K562 (cell line): ENCODE measurements around the gene PRKCG. TPM values are rescaled to one million over a fixed set of nuclear protein-coding genes. Genes with fewer than 3 reads are reported as not detected.

Experiments used
- ATAC-seq: fragments of 200-7000 bp; cut with Tn5 transposase; 3 replicates; pipeline ENCODE4 v1.9.1; 2020; ENCODE audit warnings: moderate library complexity
- BruUV-seq: library from RNA; stranded (reverse); fragments of 400-500 nt; replicated peaks from 2 replicates; lab custom pipeline; 2021; lab: Mats Ljungman, UMichigan
- CTCF ChIA-PET: fragments of 300-600 bp; formaldehyde crosslinking; extraction: SDS; loops from one replicate; lab custom pipeline; 2021; ENCODE audit warnings: low intra/inter-chr PET ratio; lab: Yijun Ruan, JAX
- POLR2A ChIA-PET: fragments of 300-600, 350-650 bp; sonication (Branson Sonifier 250); formaldehyde crosslinking; extraction: SDS; loops from one replicate; lab custom pipeline; 2021; ENCODE audit warnings: antibody characterized with exemption, inconsistent platforms; lab: Yijun Ruan, JAX
- DNase-seq, 4 experiments: peaks; one replicate each; pipeline versions ENCODE4 v3.0.0 to v3.0.0-alpha.2; 2011 to 2018; ENCODE audit warnings: low spot score in 3 of 4, mixed read lengths in 3 of 4; ENCODE audit errors: extremely low read depth in 1 of 4
- FAIRE-seq: peaks from 2 replicates; lab custom pipeline; 2011; peaks lifted over from hg19 to GRCh38; lab: Jason Lieb, UNC
- H2AFZ ChIP-seq: 2 replicates; pipeline ENCODE4 v1.6.0; 2011; ENCODE audit warnings: low read depth, low read length, control low read depth, inconsistent platforms
- H3K27ac ChIP-seq: fragments of 200-600 bp; 3 replicates; pipeline ENCODE4 v1.8.0; 2011; ENCODE audit warnings: low read depth, mild to moderate bottlenecking, control low read depth, inconsistent platforms, low read length, moderate library complexity, mixed read lengths; ENCODE audit errors: extremely low read depth
- H3K27me3 ChIP-seq, 2 experiments: fragments of 300-600 bp in 1 of 2; 2 replicates in 1 of 2; 3 replicates in 1 of 2; pipeline versions ENCODE4 v1.6.0 to v1.8.0; 2011; ENCODE audit warnings: inconsistent platforms in 2 of 2, low read length in 2 of 2, mild to moderate bottlenecking in 1 of 2, mixed read lengths in 1 of 2, moderate library complexity in 1 of 2; ENCODE audit not compliant: control insufficient read depth in 2 of 2, insufficient read depth in 2 of 2
- H3K36me3 ChIP-seq: fragments of 300-600 bp; 3 replicates; pipeline ENCODE4 v1.8.0; 2011; ENCODE audit warnings: mild to moderate bottlenecking, low read length, inconsistent platforms; ENCODE audit not compliant: control insufficient read depth, insufficient read depth
- H3K4me1 ChIP-seq, 2 experiments: fragments of 200-600 bp in 1 of 2; replicated peaks in 1 of 2; 2 replicates in 1 of 2; 3 replicates in 1 of 2; pipeline versions ENCODE4 v1.5.1 to v1.8.0; 2011; ENCODE audit warnings: inconsistent platforms in 2 of 2, low read length in 2 of 2, mild to moderate bottlenecking in 1 of 2, mixed read lengths in 1 of 2, moderate library complexity in 1 of 2; ENCODE audit not compliant: control insufficient read depth in 2 of 2, insufficient read depth in 2 of 2
- H3K4me2 ChIP-seq: 2 replicates; pipeline ENCODE4 v1.6.1; 2011; ENCODE audit warnings: low read length, control low read depth, inconsistent platforms, mixed read lengths; ENCODE audit not compliant: insufficient read depth
- H3K4me3 ChIP-seq: fragments of 200-600 bp; sonication (generic), shearing (Covaris generic); 2 replicates; pipeline ENCODE4 v1.5.1; 2016; ENCODE audit warnings: control low read depth, inconsistent platforms
- H3K79me2 ChIP-seq: fragments of 200-600 bp; 3 replicates; pipeline ENCODE4 v1.8.0; 2011; ENCODE audit warnings: low read length, inconsistent platforms; ENCODE audit not compliant: control insufficient read depth, insufficient read depth
- H3K9ac ChIP-seq, 2 experiments: 2 replicates each; pipeline versions ENCODE4 v1.6.0 to v1.6.1; 2011; ENCODE audit warnings: low read depth in 2 of 2, low read length in 2 of 2, control low read depth in 1 of 2, inconsistent platforms in 1 of 2, mild to moderate bottlenecking in 1 of 2, mixed read lengths in 1 of 2; ENCODE audit not compliant: insufficient read depth in 1 of 2
- H3K9me1 ChIP-seq: one replicate; pipeline ENCODE4 v1.6.0; 2011; ENCODE audit warnings: inconsistent platforms, mild to moderate bottlenecking, low read length, moderate library complexity; ENCODE audit not compliant: control insufficient read depth, insufficient read depth
- H3K9me3 ChIP-seq: replicated peaks from 2 replicates; pipeline ENCODE4 v1.5.1; 2011; ENCODE audit warnings: low read depth, low read length, inconsistent platforms; ENCODE audit not compliant: control insufficient read depth, insufficient read depth
- H4K20me1 ChIP-seq: replicated peaks from 2 replicates; pipeline ENCODE4 v1.6.1; 2011; ENCODE audit warnings: low read length, inconsistent platforms, mixed read lengths; ENCODE audit not compliant: control insufficient read depth, insufficient read depth
- CBFA2T3 ChIP-seq: fragments of 450-650 bp; IDR thresholded peaks from 2 replicates; pipeline ENCODE4 v1.6.1; 2017
- EHMT2 ChIP-seq: fragments of 450-650 bp; IDR thresholded peaks from 2 replicates; pipeline ENCODE4 v1.6.1; 2018; ENCODE audit warnings: antibody characterized with exemption
- ELK3 ChIP-seq: fragments of 450-650 bp; formaldehyde crosslinking; IDR thresholded peaks from 2 replicates; pipeline ENCODE4 v1.4.0; 2020; ENCODE audit warnings: mild to moderate bottlenecking
- FOXK2 ChIP-seq, 2 experiments: fragments of 450-650 bp; IDR thresholded peaks in 1 of 2; conservative IDR thresholded peaks in 1 of 2; 2 replicates each; pipeline ENCODE4 v1.6.1; 2016; ENCODE audit warnings: low read depth in 2 of 2, mild to moderate bottlenecking in 1 of 2
- HDAC1 ChIP-seq, 2 experiments: fragments of 450-650 bp; IDR thresholded peaks; 2 replicates each; pipeline ENCODE4 v1.6.1; 2016 to 2017; ENCODE audit warnings: inconsistent platforms in 1 of 2, mild to moderate bottlenecking in 1 of 2, moderate library complexity in 1 of 2
- PTBP1 ChIP-seq: fragments of 200-400 bp; formaldehyde crosslinking; IDR thresholded peaks from 2 replicates; pipeline ENCODE4 v1.6.1; 2017; ENCODE audit warnings: low read depth, low read length
- SAP30 ChIP-seq: fragments of 200-600 bp; sonication (generic); IDR thresholded peaks from 2 replicates; pipeline ENCODE4 v1.6.1; 2012; ENCODE audit warnings: borderline replicate concordance, low read depth, mild to moderate bottlenecking, moderate library complexity, low read length, control low read depth, inconsistent platforms; ENCODE audit not compliant: insufficient read depth, poor library complexity, severe bottlenecking
- SMARCA4 ChIP-seq: fragments of 450-650 bp; IDR thresholded peaks from 2 replicates; pipeline ENCODE4 v1.6.1; 2016
- SREBF2 ChIP-seq: sonication (generic); formaldehyde crosslinking; IDR thresholded peaks from 2 replicates; pipeline ENCODE4 v1.4.0; 2020; ENCODE audit warnings: mild to moderate bottlenecking, missing genetic modification reagents
- ZNF24 ChIP-seq: fragments of 450-650 bp; IDR thresholded peaks from 2 replicates; pipeline ENCODE4 v1.6.1; 2016
- ZNF395 ChIP-seq: fragments of 200-800 bp; sonication (Bioruptor generic); IDR thresholded peaks from 2 replicates; pipeline ENCODE4 v1.6.1; 2017; ENCODE audit warnings: missing genetic modification characterization, missing compliant biosample characterization
- ZNF512 ChIP-seq: IDR thresholded peaks from 2 replicates; pipeline ENCODE4 v1.6.1; 2016; ENCODE audit warnings: missing genetic modification characterization, missing compliant biosample characterization
- WGBS: fragments of 100-300 bp; shearing (Covaris generic); methylation state at CpG from one replicate; pipeline ENCODE4 v1.1.6; 2016; ENCODE audit warnings: low coverage, mixed read lengths; ENCODE audit not compliant: insufficient coverage; ENCODE audit errors: missing lambda C conversion rate; 5-methylcytosine and 5-hydroxymethylcytosine counted together
- in situ Hi-C: fragments of 300-500 bp; cut with MboI; formaldehyde crosslinking; loops from 4 replicates; pipeline ENCODE4 v1.15.0; 2018; ENCODE audit warnings: inconsistent platforms, mixed read lengths
- intact Hi-C: fragments of 100-400 bp; cut with micrococcal nuclease; formaldehyde crosslinking; loops from 2 replicates; pipeline ENCODE4 v1.14.2; 2022
- polyA plus RNA-seq, 8 experiments: library from polyadenylated mRNA; depleted of rRNA in 4 of 8; stranded (reverse) in 5 of 8; unstranded in 3 of 8; fragments of >200 nt; fragmentation: Nextera tagmentation in 2 of 8; fragmentation: Illumina TruSeq in 1 of 8; extraction: Ambion mirVana in 2 of 8; extraction: Trizol in 1 of 8; gene quantifications; 2 replicates each; pipeline versions ENCODE4 v1.2.1 to v1.2.3, GENCODE V29; 2011 to 2014; ENCODE audit warnings: inconsistent platforms in 1 of 8, missing spikeins in 1 of 8
- total RNA-seq, 7 experiments: library from RNA; depleted of rRNA in 6 of 7; stranded (reverse); fragments of >200 nt in 6 of 7; fragmentation: Illumina TruSeq in 2 of 7; extraction: Trizol in 2 of 7; gene quantifications; 2 replicates each; pipeline versions ENCODE4 v1.2.1 to v1.2.3, GENCODE V29; 2011 to 2021; ENCODE audit warnings: low replicate concordance in 1 of 7
- TF ChIP-seq, protein P1 (sequence below): fragments of 250-450 bp; sonication (Bioruptor Pico); IDR thresholded peaks from 2 replicates; pipeline ENCODE4 v1.5.0; 2021

Gene PRKCG
- total and polyA plus RNA-seq, 9 of the 15 experiments (the other 6 are each of a cell fraction or from before 2014, with no cell fraction given) = not detected

DNA sequence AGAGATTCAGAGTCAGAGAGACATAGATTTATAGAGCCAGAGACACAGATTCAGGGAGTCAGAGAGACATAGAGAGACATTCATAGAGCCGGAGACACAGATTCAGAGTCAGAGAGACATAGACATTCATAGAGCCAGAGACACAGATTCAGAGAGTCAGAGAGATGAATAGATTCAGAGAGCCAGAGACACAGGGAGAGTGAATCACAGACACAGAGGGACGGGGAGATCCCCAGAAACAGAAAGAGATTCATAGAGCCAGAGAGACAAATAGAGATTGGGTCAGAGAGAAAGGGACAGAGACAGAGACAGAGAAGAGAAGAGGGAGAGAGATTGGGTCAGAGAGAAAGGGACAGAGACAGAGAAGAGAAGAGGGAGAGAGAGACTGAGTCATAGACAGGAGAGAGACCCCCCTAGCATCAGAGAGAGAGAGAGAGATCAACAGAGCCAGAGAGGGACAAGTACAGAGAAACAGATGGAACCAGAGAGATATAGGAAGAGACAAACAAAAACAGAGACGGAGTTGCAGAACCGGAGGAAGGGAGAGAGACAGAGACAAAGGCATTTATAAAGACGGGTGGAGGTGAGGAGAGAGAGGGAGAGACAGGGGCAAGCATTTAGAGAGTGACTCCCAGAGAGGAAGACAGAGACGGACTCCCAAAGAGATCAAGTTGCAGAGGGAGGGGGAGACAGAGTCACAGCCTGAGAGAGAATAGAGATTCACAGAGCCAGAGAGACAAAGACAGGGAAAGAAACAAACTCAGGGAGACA is 1.1 kb upstream of the PRKCG start:
- Histone ChIP-seq H2AFZ (peak overlapping the region; percentile 73), H4K20me1 (no peaks in the 10 kb centered on the region), H3K9ac (no peak overlapping the region), H3K79me2 (no peaks in the 10 kb centered on the region), H3K4me2 (peak overlapping the region; percentile 67), H3K27me3 (peaks cover 15 to 17% of the 10 kb centered on the region in 2 experiments; a peak in 4 of 5 replicates), H3K27ac (no peak overlapping the region), H3K4me1 (peaks cover 0 to 36% of the 10 kb centered on the region in 2 experiments; a peak in 3 of 5 replicates), H3K9me3 (no peaks in the 10 kb centered on the region), H3K4me3 (no peak overlapping the region), H3K36me3 (peaks cover 1% of the 10 kb centered on the region; the same call in 2 of the 3 replicates), H3K9me1 (no peaks in the 10 kb centered on the region)
- DNase-seq = no peak
- 0 out of 2 replicates have a peak, but pooled peaks have one; percentile 17 for TF ChIP-seq ZNF512 (tag)
- TF ChIP-seq PTBP1 = no peak
- TF ChIP-seq CBFA2T3 = peak; percentile 22; the same call in 1 of the 2 replicates
- TF ChIP-seq ZNF24 = no peak
- TF ChIP-seq, protein P1, sequence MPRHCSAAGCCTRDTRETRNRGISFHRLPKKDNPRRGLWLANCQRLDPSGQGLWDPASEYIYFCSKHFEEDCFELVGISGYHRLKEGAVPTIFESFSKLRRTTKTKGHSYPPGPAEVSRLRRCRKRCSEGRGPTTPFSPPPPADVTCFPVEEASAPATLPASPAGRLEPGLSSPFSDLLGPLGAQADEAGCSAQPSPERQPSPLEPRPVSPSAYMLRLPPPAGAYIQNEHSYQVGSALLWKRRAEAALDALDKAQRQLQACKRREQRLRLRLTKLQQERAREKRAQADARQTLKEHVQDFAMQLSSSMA (CRISPR knock-in tag) = no peak
- TF ChIP-seq HDAC1 (IDR thresholded peaks at IDR 0.05) = 0 out of 4 replicates have a peak, but pooled peaks of 1 of the 2 experiments have one; percentile 28
- no peak for TF ChIP-seq FOXK2 (conservative IDR thresholded peaks at IDR 0.05 in 1 of 2, IDR thresholded peaks at IDR 0.05 in 1 of 2; ENCODE audit: low read depth in 2 of 2)
- TF ChIP-seq SAP30 = no peak
- no peak for TF ChIP-seq ZNF395 (CRISPR knock-in tag)
- no peak for TF ChIP-seq SREBF2 (CRISPR knock-in tag)
- TF ChIP-seq ELK3 (CRISPR knock-in tag) = no peak
- TF ChIP-seq SMARCA4 = 0 out of 2 replicates have a peak, but pooled peaks have one; percentile 12
- 0 out of 2 replicates have a peak, but pooled peaks have one; percentile 7 for TF ChIP-seq EHMT2
- no peak for ATAC-seq
- intact Hi-C loops = no loop called here
- FAIRE-seq = no peak
- in situ Hi-C loops = no loop called here
- ChIA-PET POLR2A (interaction anchor here (0.6 to 1.0 kb wide), 2 partner anchors 7 to 136 kb away, joined by 3 read pairs; no protein-coding TSS in a partner anchor), CTCF (interaction anchor here (1.6 kb wide), 1 partner anchor 39 kb away, joined by 7 read pairs; no protein-coding TSS in a partner anchor)
- no TSS peak for BruUV-seq
- 4% methylated on average over 4 of the region's 6 CpGs for WGBS
